OCI-LY3 (cell line): ENCODE measurements around the gene CHST14.

Experiments used
- H2AFZ ChIP-seq: fragments of 200-600, 300-600 bp; shearing (Covaris generic); 2 replicates; pipeline ENCODE4 v1.6.0; 2014; ENCODE audit warnings: antibody characterized with exemption, low read depth, low read length
- H3K27ac ChIP-seq: fragments of 200-600, 300-600 bp; sonication (generic); 2 replicates; pipeline ENCODE4 v1.5.1; 2014; ENCODE audit warnings: mild to moderate bottlenecking, low read length, moderate library complexity, mixed read lengths
- H3K27me3 ChIP-seq: fragments of 200-600, 300-600 bp; sonication (generic); 2 replicates; pipeline ENCODE4 v1.6.1; 2014; ENCODE audit warnings: low read depth, low read length, mixed read lengths
- H3K36me3 ChIP-seq: fragments of 200-600, 300-600 bp; sonication (generic); replicated peaks from 2 replicates; pipeline ENCODE3; 2014; ENCODE audit warnings: low read depth, low read length, mixed read lengths
- H3K4me1 ChIP-seq: fragments of 300-600, 200-600 bp; sonication (generic); 2 replicates; pipeline ENCODE4 v1.6.1; 2014; ENCODE audit warnings: low read length, mixed read lengths
- H3K4me2 ChIP-seq: fragments of 200-600, 300-600 bp; sonication (generic); 2 replicates; pipeline ENCODE4 v1.6.1; 2014; ENCODE audit warnings: low read length, mixed read lengths
- H3K4me3 ChIP-seq: fragments of 300-600, 200-600 bp; sonication (generic); 2 replicates; pipeline ENCODE4 v1.5.1; 2014; ENCODE audit warnings: antibody characterized with exemption, mild to moderate bottlenecking, low read length, moderate library complexity
- H3K79me2 ChIP-seq: fragments of 300-600, 200-600 bp; shearing (Covaris generic); 2 replicates; pipeline ENCODE4 v1.6.1; 2014; ENCODE audit warnings: mild to moderate bottlenecking, low read length, mixed read lengths
- H3K9ac ChIP-seq: fragments of 300-600, 200-600 bp; shearing (Covaris generic); 2 replicates; pipeline ENCODE4 v1.6.0; 2014; ENCODE audit warnings: mild to moderate bottlenecking, low read length, moderate library complexity
- H3K9me3 ChIP-seq: fragments of 200-600, 300-600 bp; shearing (Covaris generic); 2 replicates; pipeline ENCODE4 v1.6.1; 2014; ENCODE audit warnings: low read length, mixed read lengths; ENCODE audit not compliant: insufficient read depth
- H4K20me1 ChIP-seq: fragments of 200-600, 300-600 bp; sonication (generic); 2 replicates; pipeline ENCODE4 v1.6.1; 2016; ENCODE audit warnings: low read length, mixed read lengths; ENCODE audit not compliant: insufficient read depth
- CTCF ChIP-seq: fragments of 200-600, 300-600 bp; sonication (generic); IDR thresholded peaks from 2 replicates; pipeline ENCODE4 v1.5.1; 2014; ENCODE audit warnings: antibody characterized with exemption, low read length, low read depth
- EZH2phosphoT487 ChIP-seq: fragments of 200-600 bp; shearing (Covaris generic); IDR thresholded peaks from 2 replicates; pipeline ENCODE4 v1.6.1; 2018; ENCODE audit warnings: antibody characterized with exemption, mixed run types, low read depth

The CHST14 gene

GRCh38 chr15:40471808-40472150 lies 995 bp downstream of the CHST14 start:
- peak overlapping the region; percentile 93 for H3K4me3 ChIP-seq
- H3K27ac ChIP-seq: no peak overlapping the region
- H3K36me3 ChIP-seq: no peaks in the 10 kb centered on the region
- H3K4me2 ChIP-seq: peak overlapping the region; percentile 81
- no peaks in the 10 kb centered on the region for H3K9me3 ChIP-seq
- peak overlapping the region; percentile 86 for H3K9ac ChIP-seq
- H3K4me1 ChIP-seq: peaks cover 13% of the 10 kb centered on the region
- H2AFZ ChIP-seq: peak overlapping the region; percentile 22; the same call in 1 of the 2 replicates
- no peaks in the 10 kb centered on the region for H4K20me1 ChIP-seq
- peaks cover 8% of the 10 kb centered on the region; the same call in 1 of the 2 replicates for H3K79me2 ChIP-seq
- no peaks in the 10 kb centered on the region for H3K27me3 ChIP-seq
- no peak for TF ChIP-seq CTCF
- no peak for TF ChIP-seq EZH2phosphoT487

GRCh38 chr15:40472171-40472727 lies 1.5 kb downstream of the CHST14 start:
- peaks cover 8% of the 10 kb centered on the region; the same call in 1 of the 2 replicates for H3K79me2 ChIP-seq
- H3K4me1 ChIP-seq: peaks cover 13% of the 10 kb centered on the region
- no peaks in the 10 kb centered on the region for H4K20me1 ChIP-seq
- TF ChIP-seq EZH2phosphoT487: no peak
- TF ChIP-seq CTCF: no peak
- no peaks in the 10 kb centered on the region for H3K9me3 ChIP-seq
- H2AFZ ChIP-seq: 0 out of 2 replicates have a peak overlapping the region, but pooled peaks have one; percentile 22
- H3K4me3 ChIP-seq: peak overlapping the region; percentile 93
- H3K36me3 ChIP-seq: no peaks in the 10 kb centered on the region
- no peak overlapping the region for H3K27ac ChIP-seq
- H3K9ac ChIP-seq: peak overlapping the region; percentile 86
- peak overlapping the region; percentile 81 for H3K4me2 ChIP-seq
- no peaks in the 10 kb centered on the region for H3K27me3 ChIP-seq

GRCh38 chr15:40474581-40474980 lies 3.8 kb downstream of the CHST14 start:
- H3K4me1 ChIP-seq: peaks cover 13% of the 10 kb centered on the region
- H3K27ac ChIP-seq: no peak overlapping the region
- peaks cover 8% of the 10 kb centered on the region; the same call in 1 of the 2 replicates for H3K79me2 ChIP-seq
- no peaks in the 10 kb centered on the region for H3K36me3 ChIP-seq
- no peaks in the 10 kb centered on the region for H3K9me3 ChIP-seq
- H3K4me3 ChIP-seq: no peak overlapping the region
- no peak for TF ChIP-seq CTCF
- no peak for TF ChIP-seq EZH2phosphoT487
- H4K20me1 ChIP-seq: no peaks in the 10 kb centered on the region
- no peak overlapping the region for H3K9ac ChIP-seq
- no peak overlapping the region for H2AFZ ChIP-seq
- H3K27me3 ChIP-seq: 0 out of 2 replicates have a peak, but pooled peaks cover 4% of the 10 kb centered on the region
- H3K4me2 ChIP-seq: no peak overlapping the region

DNA sequence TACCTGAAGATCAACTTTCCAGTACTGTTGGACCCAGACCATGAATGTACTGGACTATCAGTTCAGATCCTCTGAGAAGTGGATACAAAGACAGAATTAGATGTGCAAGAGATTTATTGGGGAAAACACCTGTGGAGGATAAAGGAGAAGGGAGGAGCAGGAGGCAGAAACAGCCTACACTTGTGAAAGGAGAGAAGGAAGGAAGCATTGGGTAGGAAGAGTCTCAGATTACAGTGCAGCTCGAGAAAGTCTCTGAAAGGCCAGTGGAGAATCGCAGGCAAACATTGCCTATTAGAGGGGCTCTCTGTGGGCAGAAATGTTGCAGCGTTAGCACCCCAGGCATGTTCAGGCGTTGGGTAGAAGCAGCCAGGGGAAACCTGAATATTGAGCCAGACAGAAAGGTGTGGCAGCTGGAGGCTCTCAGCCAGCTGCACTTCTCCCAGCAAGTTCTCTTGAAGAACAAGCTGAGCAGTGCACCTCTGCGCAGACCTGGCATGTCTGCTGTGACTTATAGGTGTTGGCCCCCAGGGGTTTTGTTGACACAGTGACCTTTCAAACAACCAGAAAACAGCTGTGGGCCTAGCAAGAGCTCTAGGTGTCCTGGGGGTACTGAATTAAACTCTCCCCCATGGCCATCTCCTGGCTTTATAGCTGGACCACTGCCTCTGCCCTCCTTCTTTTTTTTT lies 7.0 kb downstream of the CHST14 start:
- no peak for TF ChIP-seq CTCF
- no peak for TF ChIP-seq EZH2phosphoT487
- no peak overlapping the region for H3K4me2 ChIP-seq
- no peaks in the 10 kb centered on the region for H3K36me3 ChIP-seq
- H2AFZ ChIP-seq: no peak overlapping the region
- peaks cover 11% of the 10 kb centered on the region; the same call in 1 of the 2 replicates for H3K27me3 ChIP-seq
- no peaks in the 10 kb centered on the region for H3K9me3 ChIP-seq
- no peaks in the 10 kb centered on the region for H4K20me1 ChIP-seq
- no peaks in the 10 kb centered on the region for H3K4me1 ChIP-seq
- no peak overlapping the region for H3K27ac ChIP-seq
- no peak overlapping the region for H3K4me3 ChIP-seq
- H3K9ac ChIP-seq: no peak overlapping the region
- H3K79me2 ChIP-seq: no peaks in the 10 kb centered on the region
